GM19463 (cell line): ENCODE results near the gene PDCL2.

Experiments
- ATAC-seq: cut with Tn5 transposase; IDR thresholded peaks from one replicate; pipeline ENCODE4 v1.9.1; 2021; ENCODE audit warnings: mild to moderate bottlenecking, moderate library complexity; ENCODE audit not compliant: unreplicated experiment

The PDCL2 gene

GRCh38 chr4:55540271-55540670, 51.8 kb downstream of the PDCL2 start:
- ATAC-seq = no peak

DNA sequence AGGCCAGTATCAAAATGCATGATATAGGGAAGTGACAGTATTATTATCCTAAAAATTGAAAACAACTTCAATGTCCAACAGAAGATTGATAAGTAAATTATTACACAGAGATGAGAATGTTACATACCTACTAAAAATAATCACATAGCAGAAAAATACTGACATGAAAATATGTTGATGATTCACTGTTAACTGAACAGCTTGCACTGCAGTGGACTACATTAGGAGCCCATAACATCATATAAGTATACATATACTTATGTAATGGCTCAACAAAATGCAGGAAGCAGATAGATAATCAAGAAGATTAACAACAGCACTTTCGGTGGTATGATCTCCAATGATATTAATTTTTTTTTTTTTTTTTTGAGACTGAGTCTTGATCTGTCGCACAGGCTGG, 52.4 kb downstream of the PDCL2 start:
- ATAC-seq = no peak

DNA sequence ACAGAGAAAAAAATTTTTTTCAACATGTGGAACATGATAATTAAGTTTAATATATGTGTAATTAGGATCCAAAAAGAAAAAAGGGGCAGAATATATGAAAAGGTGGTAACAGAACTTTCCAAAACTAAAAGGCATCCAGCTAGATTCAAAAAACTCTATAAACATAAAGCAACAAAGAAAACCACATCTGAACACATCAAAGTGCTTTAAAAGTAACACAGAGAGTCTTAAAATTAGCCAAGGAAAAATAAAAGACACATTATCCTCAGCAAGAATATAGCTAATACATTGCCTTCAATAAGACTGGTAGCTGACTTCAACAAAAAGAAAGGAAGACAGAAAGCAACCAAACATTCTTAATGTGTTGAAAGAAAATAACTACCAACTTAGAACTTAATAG, 53.5 kb downstream of the PDCL2 start:
- no peak for ATAC-seq

DNA sequence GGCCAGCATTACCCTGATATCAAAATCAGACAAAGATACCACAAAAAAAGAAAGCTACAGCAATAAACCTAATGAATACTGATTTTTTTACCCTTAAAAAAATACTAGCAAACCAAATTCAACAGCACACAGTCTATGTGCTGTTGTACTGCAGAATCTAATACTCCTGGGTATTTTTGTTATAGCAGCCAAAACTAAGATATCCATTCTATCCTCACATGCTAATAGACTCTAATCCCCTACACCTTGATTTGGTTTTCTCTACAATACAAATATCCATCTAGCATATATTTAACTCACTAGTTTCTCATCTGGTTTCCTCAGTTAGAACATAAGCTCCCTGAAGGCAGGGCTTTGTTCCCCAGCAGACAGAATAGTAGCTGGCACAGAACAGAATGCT, 57.7 kb downstream of the PDCL2 start:
- ATAC-seq = no peak

- ATAC-seq = no peak
Observed at GRCh38 chr4:55530691-55531090, 61.4 kb downstream of the PDCL2 start.

GRCh38 chr4:55530167-55530566, 61.9 kb downstream of the PDCL2 start:
- no peak for ATAC-seq

DNA sequence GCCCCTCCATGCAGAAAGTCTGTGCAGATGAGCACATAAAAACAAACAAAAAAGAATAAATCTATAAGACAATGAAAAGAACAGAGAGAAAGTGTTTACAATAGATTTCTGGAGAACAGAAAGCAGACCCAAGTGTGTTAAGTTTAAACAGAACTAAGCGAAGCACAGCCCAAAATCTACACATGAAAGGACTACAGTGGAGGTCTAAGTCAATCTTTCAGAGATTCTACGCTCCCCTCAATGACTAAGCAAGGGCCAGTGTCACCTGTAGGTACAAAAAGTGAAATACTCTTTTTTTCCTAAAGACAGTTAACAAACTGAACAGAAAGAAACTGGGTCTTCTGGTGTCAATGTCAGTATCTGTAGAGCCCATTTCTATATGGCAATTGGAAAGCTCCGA, 63.6 kb downstream of the PDCL2 start:
- ATAC-seq = no peak

DNA sequence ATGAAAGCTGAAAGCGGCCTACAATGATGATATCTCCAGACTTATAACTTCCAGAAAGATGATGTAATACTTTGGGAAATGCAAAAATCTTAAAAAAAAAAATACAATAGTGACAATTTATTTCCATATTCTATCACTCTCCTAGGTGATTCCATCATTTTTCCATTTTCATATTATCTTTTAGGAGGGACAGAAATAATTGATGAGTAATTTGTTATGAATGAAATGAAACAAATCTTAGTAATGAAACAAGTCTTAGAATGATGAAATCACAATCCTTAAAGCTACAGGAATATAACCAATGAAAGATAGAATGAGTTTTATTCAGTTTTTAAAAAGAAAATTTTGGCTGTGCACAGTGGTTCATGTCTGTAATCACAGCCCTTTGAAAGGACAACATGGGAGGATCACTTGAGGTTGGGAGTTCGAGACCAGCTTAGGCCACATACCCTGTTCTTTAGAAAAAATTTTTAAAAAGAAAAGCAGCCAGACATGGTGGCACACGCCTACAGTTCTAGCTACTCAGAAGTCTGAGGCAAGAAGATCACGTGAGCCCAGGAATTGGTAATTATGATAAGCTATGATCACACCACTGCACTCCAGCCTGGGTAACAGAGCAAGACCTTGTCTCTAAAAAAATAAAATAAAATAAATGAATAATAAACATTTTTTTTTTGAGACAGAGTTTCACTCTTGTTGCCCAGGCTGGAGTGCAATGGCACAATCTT, 67.0 kb downstream of the PDCL2 start:
- ATAC-seq = no peak

DNA sequence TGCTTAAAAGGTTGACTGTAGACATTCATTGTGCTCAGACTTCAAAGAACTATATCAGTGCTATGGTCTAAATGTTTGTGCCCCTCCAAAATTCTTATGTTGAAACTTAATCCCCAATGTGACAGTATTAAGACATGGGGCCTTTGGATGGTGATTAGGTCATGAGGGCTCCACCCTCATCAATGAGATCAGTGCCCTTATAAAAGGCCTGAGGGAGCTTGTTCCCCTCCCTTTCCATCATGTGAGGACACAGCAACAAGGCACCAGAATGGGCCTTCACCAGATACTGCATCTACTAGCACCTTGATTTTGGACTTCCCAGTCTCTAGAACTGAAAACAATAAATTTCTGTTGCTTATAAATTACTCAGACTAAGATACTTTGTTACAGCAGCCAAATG, 73.6 kb downstream of the PDCL2 start:
- ATAC-seq = no peak

- ATAC-seq = no peak
Observed at GRCh38 chr4:55517526-55518229, 74.4 kb downstream of the PDCL2 start.

- no peak for ATAC-seq
Observed at GRCh38 chr4:55512922-55513571, 79.0 kb downstream of the PDCL2 start.

DNA sequence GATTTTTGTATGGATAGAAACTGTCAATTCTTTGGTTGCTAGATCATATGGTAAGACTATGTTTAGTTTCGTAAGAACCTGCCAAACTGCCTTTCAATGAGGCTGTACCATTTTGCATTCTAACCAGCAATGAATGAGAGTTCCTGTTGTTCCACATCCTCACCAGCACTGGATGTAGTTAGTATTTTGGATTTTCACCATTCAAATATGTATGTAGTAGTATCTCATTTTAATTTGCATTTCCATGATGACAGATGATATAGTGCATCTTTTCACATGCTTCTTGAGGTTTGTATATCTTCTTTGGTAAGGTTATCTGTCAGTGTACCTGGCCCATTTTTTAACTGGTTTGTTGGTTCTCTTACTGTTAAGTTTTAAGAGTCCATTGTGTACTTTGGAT, 80.0 kb downstream of the PDCL2 start:
- ATAC-seq = no peak

GRCh38 chr4:55510685-55511084, 81.4 kb downstream of the PDCL2 start:
- no peak for ATAC-seq

- ATAC-seq = no peak
Observed at GRCh38 chr4:55509266-55509665, 82.8 kb downstream of the PDCL2 start.

GRCh38 chr4:55507612-55508011, 84.4 kb downstream of the PDCL2 start:
- no peak for ATAC-seq
